ENCODE data around the gene PCSK7.

DNA sequence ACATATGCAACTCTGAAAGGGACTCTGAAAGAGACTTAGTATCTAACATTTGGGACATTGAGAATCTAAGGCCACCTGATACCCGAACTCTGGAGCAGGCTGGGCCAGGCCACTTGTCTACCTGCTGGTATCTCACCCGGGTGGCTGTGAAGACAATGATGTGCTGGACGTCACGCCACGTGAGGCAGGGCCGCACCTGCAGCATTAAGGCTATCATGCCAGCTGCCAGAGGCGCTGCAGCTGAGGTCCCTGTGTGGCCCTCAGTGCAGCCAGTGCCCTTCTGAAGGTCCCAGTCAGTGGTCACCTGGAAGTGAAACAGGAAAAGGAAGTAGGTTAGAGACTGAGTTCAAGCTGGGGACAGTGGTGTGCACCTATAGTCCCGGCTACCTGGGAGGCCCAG, 12.4 kb downstream of the PCSK7 start:
- TF ChIP-seq, protein P1, sequence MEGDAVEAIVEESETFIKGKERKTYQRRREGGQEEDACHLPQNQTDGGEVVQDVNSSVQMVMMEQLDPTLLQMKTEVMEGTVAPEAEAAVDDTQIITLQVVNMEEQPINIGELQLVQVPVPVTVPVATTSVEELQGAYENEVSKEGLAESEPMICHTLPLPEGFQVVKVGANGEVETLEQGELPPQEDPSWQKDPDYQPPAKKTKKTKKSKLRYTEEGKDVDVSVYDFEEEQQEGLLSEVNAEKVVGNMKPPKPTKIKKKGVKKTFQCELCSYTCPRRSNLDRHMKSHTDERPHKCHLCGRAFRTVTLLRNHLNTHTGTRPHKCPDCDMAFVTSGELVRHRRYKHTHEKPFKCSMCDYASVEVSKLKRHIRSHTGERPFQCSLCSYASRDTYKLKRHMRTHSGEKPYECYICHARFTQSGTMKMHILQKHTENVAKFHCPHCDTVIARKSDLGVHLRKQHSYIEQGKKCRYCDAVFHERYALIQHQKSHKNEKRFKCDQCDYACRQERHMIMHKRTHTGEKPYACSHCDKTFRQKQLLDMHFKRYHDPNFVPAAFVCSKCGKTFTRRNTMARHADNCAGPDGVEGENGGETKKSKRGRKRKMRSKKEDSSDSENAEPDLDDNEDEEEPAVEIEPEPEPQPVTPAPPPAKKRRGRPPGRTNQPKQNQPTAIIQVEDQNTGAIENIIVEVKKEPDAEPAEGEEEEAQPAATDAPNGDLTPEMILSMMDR (IDR thresholded peaks at IDR 0.05; ENCODE audit: control extremely low read depth in 1 of 3, insufficient read depth in 1 of 3, low read depth in 1 of 3, low read length in 3 of 3), result no peak
- TF ChIP-seq CREB1 (IDR thresholded peaks at IDR 0.05) (no peak), POLR2A (IDR thresholded peaks at IDR 0.05; ENCODE audit: control extremely low read depth in 1 of 2, low read depth in 2 of 2, low read length in 2 of 2) (no peak), EZH2 (IDR thresholded peaks at IDR 0.05; ENCODE audit: low read depth, low read length, severe bottlenecking) (no peak), GABPA (IDR thresholded peaks at IDR 0.05; ENCODE audit: borderline replicate concordance, insufficient read depth, low read length) (no peak), SIN3A (conservative IDR thresholded peaks at IDR 0.05 in 1 of 2, IDR thresholded peaks at IDR 0.05 in 1 of 2; ENCODE audit: low read depth in 1 of 2, low read length in 2 of 2) (no peak), RFX5 (IDR thresholded peaks at IDR 0.05; ENCODE audit: borderline replicate concordance, low read depth, low read length) (no peak), KDM5A (IDR thresholded peaks at IDR 0.05; ENCODE audit: low read length) (no peak)
- TF ChIP-seq, protein P2, sequence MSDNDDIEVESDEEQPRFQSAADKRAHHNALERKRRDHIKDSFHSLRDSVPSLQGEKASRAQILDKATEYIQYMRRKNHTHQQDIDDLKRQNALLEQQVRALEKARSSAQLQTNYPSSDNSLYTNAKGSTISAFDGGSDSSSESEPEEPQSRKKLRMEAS (IDR thresholded peaks at IDR 0.05), result no peak

Data from H1 (cell line).